Endodermal cell (in vitro differentiated cells): ENCODE results near the gene MEI4. TPM values are rescaled to one million over a fixed set of nuclear protein-coding genes. Genes with fewer than 3 reads are reported as not detected.

Source experiments
- DNase-seq: peaks from one replicate; pipeline ENCODE4 v3.0.0-alpha.2; 2017
- H3K27ac ChIP-seq: 2 replicates; pipeline ENCODE4 v1.5.1; 2013; ENCODE audit warnings: mild to moderate bottlenecking, low read depth, low read length, moderate library complexity
- H3K27me3 ChIP-seq: 2 replicates; pipeline ENCODE4 v1.6.1; 2013; ENCODE audit warnings: mild to moderate bottlenecking, low read length, moderate library complexity; ENCODE audit not compliant: insufficient read depth, control insufficient read depth, poor library complexity, severe bottlenecking
- H3K36me3 ChIP-seq: 2 replicates; pipeline ENCODE4 v1.7.0; 2013; ENCODE audit warnings: mild to moderate bottlenecking, low read length, moderate library complexity; ENCODE audit not compliant: control insufficient read depth, insufficient read depth
- H3K4me1 ChIP-seq: one replicate; pipeline ENCODE4 v1.7.0; 2013; ENCODE audit warnings: low read length; ENCODE audit not compliant: control insufficient read depth, insufficient read depth
- H3K4me3 ChIP-seq: 2 replicates; pipeline ENCODE4 v1.5.1; 2013; ENCODE audit warnings: mild to moderate bottlenecking, low read length, moderate library complexity
- H3K9ac ChIP-seq: 2 replicates; pipeline ENCODE4 v1.6.1; 2013; ENCODE audit warnings: mild to moderate bottlenecking, low read length, moderate library complexity; ENCODE audit not compliant: poor library complexity, severe bottlenecking; ENCODE audit errors: extremely low read depth
- H3K9me3 ChIP-seq: 2 replicates; pipeline ENCODE4 v1.6.1; 2013; ENCODE audit warnings: mild to moderate bottlenecking, low read length, moderate library complexity; ENCODE audit not compliant: control insufficient read depth
- H3K27ac Mint-ChIP-seq: 2 replicates; pipeline ENCODE4 v1.8.0; 2020; ENCODE audit warnings: mixed read lengths
- H3K27me3 Mint-ChIP-seq: 2 replicates; pipeline ENCODE4 v1.8.0; 2021; ENCODE audit warnings: mild to moderate bottlenecking, mixed read lengths; ENCODE audit not compliant: insufficient read depth
- H3K36me3 Mint-ChIP-seq: 2 replicates; pipeline ENCODE4 v1.8.0; 2020; ENCODE audit warnings: low read depth, mixed read lengths
- H3K4me1 Mint-ChIP-seq: 2 replicates; pipeline ENCODE4 v1.8.0; 2020; ENCODE audit warnings: mixed read lengths
- H3K4me3 Mint-ChIP-seq: 2 replicates; pipeline ENCODE4 v1.8.0; 2020; ENCODE audit warnings: mild to moderate bottlenecking, moderate library complexity, mixed read lengths
- H3K9me3 Mint-ChIP-seq: 2 replicates; pipeline ENCODE4 v1.8.0; 2020; ENCODE audit warnings: mild to moderate bottlenecking, mixed read lengths
- WGBS, 2 experiments: methylation state at CpG; one replicate each; pipeline versions ENCODE4 v1.1.5 to v1.1.7; 2013; ENCODE audit warnings: missing lambda C conversion rate in 2 of 2, mixed read lengths in 1 of 2; ENCODE audit not compliant: insufficient coverage in 1 of 2, insufficient read length in 1 of 2; 5-methylcytosine and 5-hydroxymethylcytosine counted together
- total RNA-seq, 2 donors: library from RNA; stranded (reverse); fragmentation: NEBNext Ultra II Directional in 1 of 2; extraction: Animal tissue kit (Norgen Biotek cat#: 25700) in 1 of 2; gene quantifications; 2 replicates in 1 of 2; 3 replicates in 1 of 2; pipeline ENCODE4 v1.2.1, GENCODE V29; 2021
- TF ChIP-seq, protein P1 (sequence below): fragments of 200-600 bp; sonication (generic); conservative IDR thresholded peaks from 2 replicates; pipeline ENCODE4 v1.5.0; 2021; ENCODE audit warnings: antibody characterized with exemption, mild to moderate bottlenecking

MEI4 gene
- total RNA-seq, 2 donors from 2014 or later = 0.62 to 0.84 TPM

DNA sequence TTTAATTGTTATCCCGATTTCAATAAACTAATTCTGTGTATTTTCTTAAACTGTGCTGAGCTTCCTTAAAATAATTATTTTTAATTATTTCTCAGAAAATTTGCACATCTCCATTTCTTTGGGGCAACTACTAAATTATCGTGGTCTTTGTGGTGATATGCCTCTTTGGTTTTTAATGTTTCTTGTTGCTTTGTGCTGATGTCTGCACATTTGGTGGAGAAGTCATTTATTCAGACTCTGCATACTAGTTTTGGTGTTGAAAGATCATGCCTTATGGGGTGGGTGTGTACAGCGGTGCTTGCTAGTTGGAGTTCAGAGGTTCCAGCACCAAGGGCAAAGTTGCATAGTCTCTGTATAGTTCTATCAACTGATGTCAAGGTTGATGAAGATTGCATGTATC, 253.2 kb downstream of the MEI4 start:
- Mint-ChIP-seq H3K4me3 (no peak overlapping the region), H3K27ac (no peak overlapping the region), H3K27me3 (no peaks in the 10 kb centered on the region), H3K36me3 (no peaks in the 10 kb centered on the region), H3K9me3 (peaks cover 16% of the 10 kb centered on the region), H3K4me1 (no peaks in the 10 kb centered on the region)
- Histone ChIP-seq H3K4me1 (no peaks in the 10 kb centered on the region), H3K27ac (no peak overlapping the region), H3K9me3 (peaks cover 36% of the 10 kb centered on the region), H3K27me3 (no peaks in the 10 kb centered on the region), H3K4me3 (no peak overlapping the region), H3K36me3 (no peaks in the 10 kb centered on the region), H3K9ac (no peak overlapping the region)
- 96% methylated on average over 2 of the region's 3 CpGs; no CpG with 5 or more reads in 1 of the 2 experiments for WGBS, 2 experiments
- TF ChIP-seq, protein P1, sequence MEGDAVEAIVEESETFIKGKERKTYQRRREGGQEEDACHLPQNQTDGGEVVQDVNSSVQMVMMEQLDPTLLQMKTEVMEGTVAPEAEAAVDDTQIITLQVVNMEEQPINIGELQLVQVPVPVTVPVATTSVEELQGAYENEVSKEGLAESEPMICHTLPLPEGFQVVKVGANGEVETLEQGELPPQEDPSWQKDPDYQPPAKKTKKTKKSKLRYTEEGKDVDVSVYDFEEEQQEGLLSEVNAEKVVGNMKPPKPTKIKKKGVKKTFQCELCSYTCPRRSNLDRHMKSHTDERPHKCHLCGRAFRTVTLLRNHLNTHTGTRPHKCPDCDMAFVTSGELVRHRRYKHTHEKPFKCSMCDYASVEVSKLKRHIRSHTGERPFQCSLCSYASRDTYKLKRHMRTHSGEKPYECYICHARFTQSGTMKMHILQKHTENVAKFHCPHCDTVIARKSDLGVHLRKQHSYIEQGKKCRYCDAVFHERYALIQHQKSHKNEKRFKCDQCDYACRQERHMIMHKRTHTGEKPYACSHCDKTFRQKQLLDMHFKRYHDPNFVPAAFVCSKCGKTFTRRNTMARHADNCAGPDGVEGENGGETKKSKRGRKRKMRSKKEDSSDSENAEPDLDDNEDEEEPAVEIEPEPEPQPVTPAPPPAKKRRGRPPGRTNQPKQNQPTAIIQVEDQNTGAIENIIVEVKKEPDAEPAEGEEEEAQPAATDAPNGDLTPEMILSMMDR = no peak
- DNase-seq = no peak

DNA sequence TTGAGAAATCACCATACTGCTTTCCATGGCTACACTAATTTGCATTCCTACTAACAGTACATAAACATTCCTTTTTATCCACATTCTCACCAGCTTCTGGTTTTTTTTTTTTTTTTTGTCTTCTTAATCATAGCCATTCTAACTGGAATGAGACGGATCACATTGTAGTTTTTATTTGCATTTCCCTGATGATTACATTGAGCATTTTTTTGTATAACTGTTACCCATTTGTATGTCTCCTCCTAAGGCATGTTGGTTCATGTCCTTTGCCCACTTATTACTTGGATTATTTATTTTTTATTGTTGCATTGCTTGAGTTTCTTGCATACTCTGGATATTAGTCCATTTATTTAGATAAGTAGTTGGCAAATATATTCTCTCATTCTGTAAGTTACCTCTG, 258.0 kb downstream of the MEI4 start:
- TF ChIP-seq, protein P1 = no peak
- 91% methylated on average over 1 of the region's 1 CpG; no CpG with 5 or more reads in 1 of the 2 experiments for WGBS, 2 experiments
- H3K9ac ChIP-seq = no peak overlapping the region

DNA sequence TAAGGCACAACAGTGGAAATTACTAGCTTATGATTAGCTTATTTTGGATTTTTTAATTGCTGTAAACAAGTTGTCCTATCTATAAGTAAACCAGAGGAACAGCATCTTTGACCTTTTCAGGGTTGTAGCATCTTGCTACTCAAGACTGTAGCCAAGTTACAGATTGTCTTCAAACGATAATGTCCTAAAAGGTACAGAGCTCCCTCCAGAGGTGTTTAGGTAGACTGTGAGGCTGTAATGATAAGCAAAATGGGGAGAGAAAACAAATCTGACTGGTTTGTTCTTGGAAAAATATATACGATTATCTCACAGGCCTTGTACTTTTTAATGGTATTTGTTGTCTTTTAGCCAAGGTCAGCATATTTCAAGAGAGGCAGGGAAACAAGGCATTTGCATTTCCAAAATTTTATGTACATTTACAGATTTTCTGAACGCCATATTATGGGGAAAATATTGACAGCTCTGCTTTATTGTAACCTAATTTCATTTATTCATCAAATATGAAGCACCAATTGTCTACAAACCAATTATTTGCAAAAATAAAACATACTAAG, 273.4 kb downstream of the MEI4 start:
- H3K9ac ChIP-seq = no peak overlapping the region
- no peak overlapping the region for H3K27ac Mint-ChIP-seq

More for the DNA sequence above, 258.0 kb downstream of the MEI4 start:
- Mint-ChIP-seq H3K4me3 (no peak overlapping the region), H3K4me1 (no peaks in the 10 kb centered on the region), H3K27me3 (no peaks in the 10 kb centered on the region), H3K36me3 (no peaks in the 10 kb centered on the region), H3K9me3 (peaks cover 34% of the 10 kb centered on the region), H3K27ac (no peak overlapping the region)
- Histone ChIP-seq H3K9me3 (peaks cover 12% of the 10 kb centered on the region), H3K36me3 (no peaks in the 10 kb centered on the region), H3K27me3 (no peaks in the 10 kb centered on the region), H3K4me3 (no peak overlapping the region), H3K4me1 (no peaks in the 10 kb centered on the region), H3K27ac (no peak overlapping the region)
- no peak for DNase-seq

More for the DNA sequence above, 273.4 kb downstream of the MEI4 start:
- Histone ChIP-seq H3K27ac (no peak overlapping the region), H3K4me3 (no peak overlapping the region), H3K9me3 (no peaks in the 10 kb centered on the region), H3K36me3 (no peaks in the 10 kb centered on the region), H3K4me1 (no peaks in the 10 kb centered on the region), H3K27me3 (no peaks in the 10 kb centered on the region)
- H3K36me3 Mint-ChIP-seq = no peaks in the 10 kb centered on the region
- 75 to 79% methylated on average over 2 to 3 of the region's 3 CpGs for WGBS, 2 experiments
- H3K4me1 Mint-ChIP-seq = no peaks in the 10 kb centered on the region
- TF ChIP-seq, protein P1 = peak; percentile 87
- no peaks in the 10 kb centered on the region for H3K27me3 Mint-ChIP-seq
- H3K4me3 Mint-ChIP-seq = no peak overlapping the region
- no peak for DNase-seq
- no peaks in the 10 kb centered on the region for H3K9me3 Mint-ChIP-seq
